K562 (cell line): ENCODE measurements around the gene CSTPP1. TPM values are rescaled to one million over a fixed set of nuclear protein-coding genes. Genes with fewer than 3 reads are reported as not detected.

Source experiments
- ATAC-seq: fragments of 200-7000 bp; cut with Tn5 transposase; 3 replicates; pipeline ENCODE4 v1.9.1; 2020; ENCODE audit warnings: moderate library complexity
- BruUV-seq: library from RNA; stranded (reverse); fragments of 400-500 nt; replicated peaks from 2 replicates; lab custom pipeline; 2021; lab: Mats Ljungman, UMichigan
- CTCF ChIA-PET: fragments of 300-600 bp; formaldehyde crosslinking; extraction: SDS; loops from one replicate; lab custom pipeline; 2021; ENCODE audit warnings: low intra/inter-chr PET ratio; lab: Yijun Ruan, JAX
- POLR2A ChIA-PET: fragments of 300-600, 350-650 bp; sonication (Branson Sonifier 250); formaldehyde crosslinking; extraction: SDS; loops from one replicate; lab custom pipeline; 2021; ENCODE audit warnings: antibody characterized with exemption, inconsistent platforms; lab: Yijun Ruan, JAX
- DNase-seq, 4 experiments: peaks; one replicate each; pipeline versions ENCODE4 v3.0.0 to v3.0.0-alpha.2; 2011 to 2018; ENCODE audit warnings: low spot score in 3 of 4, mixed read lengths in 3 of 4; ENCODE audit errors: extremely low read depth in 1 of 4
- FAIRE-seq: peaks from 2 replicates; lab custom pipeline; 2011; peaks lifted over from hg19 to GRCh38; lab: Jason Lieb, UNC
- H2AFZ ChIP-seq: 2 replicates; pipeline ENCODE4 v1.6.0; 2011; ENCODE audit warnings: low read depth, low read length, control low read depth, inconsistent platforms
- H3K27ac ChIP-seq: fragments of 200-600 bp; 3 replicates; pipeline ENCODE4 v1.8.0; 2011; ENCODE audit warnings: low read depth, mild to moderate bottlenecking, control low read depth, inconsistent platforms, low read length, moderate library complexity, mixed read lengths; ENCODE audit errors: extremely low read depth
- H3K27me3 ChIP-seq, 2 experiments: fragments of 300-600 bp in 1 of 2; 2 replicates in 1 of 2; 3 replicates in 1 of 2; pipeline versions ENCODE4 v1.6.0 to v1.8.0; 2011; ENCODE audit warnings: inconsistent platforms in 2 of 2, low read length in 2 of 2, mild to moderate bottlenecking in 1 of 2, mixed read lengths in 1 of 2, moderate library complexity in 1 of 2; ENCODE audit not compliant: control insufficient read depth in 2 of 2, insufficient read depth in 2 of 2
- H3K36me3 ChIP-seq: fragments of 300-600 bp; 3 replicates; pipeline ENCODE4 v1.8.0; 2011; ENCODE audit warnings: mild to moderate bottlenecking, low read length, inconsistent platforms; ENCODE audit not compliant: control insufficient read depth, insufficient read depth
- H3K4me1 ChIP-seq, 2 experiments: fragments of 200-600 bp in 1 of 2; replicated peaks in 1 of 2; 2 replicates in 1 of 2; 3 replicates in 1 of 2; pipeline versions ENCODE4 v1.5.1 to v1.8.0; 2011; ENCODE audit warnings: inconsistent platforms in 2 of 2, low read length in 2 of 2, mild to moderate bottlenecking in 1 of 2, mixed read lengths in 1 of 2, moderate library complexity in 1 of 2; ENCODE audit not compliant: control insufficient read depth in 2 of 2, insufficient read depth in 2 of 2
- H3K4me2 ChIP-seq: 2 replicates; pipeline ENCODE4 v1.6.1; 2011; ENCODE audit warnings: low read length, control low read depth, inconsistent platforms, mixed read lengths; ENCODE audit not compliant: insufficient read depth
- H3K4me3 ChIP-seq: fragments of 200-600 bp; sonication (generic), shearing (Covaris generic); 2 replicates; pipeline ENCODE4 v1.5.1; 2016; ENCODE audit warnings: control low read depth, inconsistent platforms
- H3K79me2 ChIP-seq: fragments of 200-600 bp; 3 replicates; pipeline ENCODE4 v1.8.0; 2011; ENCODE audit warnings: low read length, inconsistent platforms; ENCODE audit not compliant: control insufficient read depth, insufficient read depth
- H3K9ac ChIP-seq, 2 experiments: 2 replicates each; pipeline versions ENCODE4 v1.6.0 to v1.6.1; 2011; ENCODE audit warnings: low read depth in 2 of 2, low read length in 2 of 2, control low read depth in 1 of 2, inconsistent platforms in 1 of 2, mild to moderate bottlenecking in 1 of 2, mixed read lengths in 1 of 2; ENCODE audit not compliant: insufficient read depth in 1 of 2
- H3K9me1 ChIP-seq: one replicate; pipeline ENCODE4 v1.6.0; 2011; ENCODE audit warnings: inconsistent platforms, mild to moderate bottlenecking, low read length, moderate library complexity; ENCODE audit not compliant: control insufficient read depth, insufficient read depth
- H3K9me3 ChIP-seq: replicated peaks from 2 replicates; pipeline ENCODE4 v1.5.1; 2011; ENCODE audit warnings: low read depth, low read length, inconsistent platforms; ENCODE audit not compliant: control insufficient read depth, insufficient read depth
- H4K20me1 ChIP-seq: replicated peaks from 2 replicates; pipeline ENCODE4 v1.6.1; 2011; ENCODE audit warnings: low read length, inconsistent platforms, mixed read lengths; ENCODE audit not compliant: control insufficient read depth, insufficient read depth
- LARP7 ChIP-seq: fragments of 450-650 bp; IDR thresholded peaks from 2 replicates; pipeline ENCODE4 v1.6.1; 2016
- MTA3 ChIP-seq: fragments of 450-650 bp; formaldehyde crosslinking; IDR thresholded peaks from 2 replicates; pipeline ENCODE4 v1.6.1; 2017; ENCODE audit warnings: mild to moderate bottlenecking, borderline replicate concordance
- U2AF1 ChIP-seq: fragments of 200-400 bp; formaldehyde crosslinking; optimal IDR thresholded peaks from 2 replicates; pipeline ENCODE3; 2017; ENCODE audit warnings: mild to moderate bottlenecking, low read depth, low read length, moderate library complexity
- ZFX ChIP-seq: sonication (generic); formaldehyde crosslinking; IDR thresholded peaks from 2 replicates; pipeline ENCODE4 v1.8.0; 2022; ENCODE audit warnings: mild to moderate bottlenecking, missing genetic modification reagents, moderate library complexity
- WGBS: fragments of 100-300 bp; shearing (Covaris generic); methylation state at CpG from one replicate; pipeline ENCODE4 v1.1.6; 2016; ENCODE audit warnings: low coverage, mixed read lengths; ENCODE audit not compliant: insufficient coverage; ENCODE audit errors: missing lambda C conversion rate; 5-methylcytosine and 5-hydroxymethylcytosine counted together
- in situ Hi-C: fragments of 300-500 bp; cut with MboI; formaldehyde crosslinking; loops from 4 replicates; pipeline ENCODE4 v1.15.0; 2018; ENCODE audit warnings: inconsistent platforms, mixed read lengths
- intact Hi-C: fragments of 100-400 bp; cut with micrococcal nuclease; formaldehyde crosslinking; loops from 2 replicates; pipeline ENCODE4 v1.14.2; 2022
- polyA plus RNA-seq, 8 experiments: library from polyadenylated mRNA; depleted of rRNA in 4 of 8; stranded (reverse) in 5 of 8; unstranded in 3 of 8; fragments of >200 nt; fragmentation: Nextera tagmentation in 2 of 8; fragmentation: Illumina TruSeq in 1 of 8; extraction: Ambion mirVana in 2 of 8; extraction: Trizol in 1 of 8; gene quantifications; 2 replicates each; pipeline versions ENCODE4 v1.2.1 to v1.2.3, GENCODE V29; 2011 to 2014; ENCODE audit warnings: inconsistent platforms in 1 of 8, missing spikeins in 1 of 8
- total RNA-seq, 7 experiments: library from RNA; depleted of rRNA in 6 of 7; stranded (reverse); fragments of >200 nt in 6 of 7; fragmentation: Illumina TruSeq in 2 of 7; extraction: Trizol in 2 of 7; gene quantifications; 2 replicates each; pipeline versions ENCODE4 v1.2.1 to v1.2.3, GENCODE V29; 2011 to 2021; ENCODE audit warnings: low replicate concordance in 1 of 7
- TF ChIP-seq, protein P1 (sequence below): sonication (generic); formaldehyde crosslinking; IDR thresholded peaks from 2 replicates; pipeline ENCODE4 v1.8.0; 2022; ENCODE audit warnings: missing genetic modification reagents, mild to moderate bottlenecking, borderline replicate concordance
- TF ChIP-seq, protein P2 (sequence below): fragments of 250-450 bp; sonication (Bioruptor Pico); IDR thresholded peaks from 2 replicates; pipeline ENCODE4 v1.4.0; 2020

CSTPP1 gene
- total and polyA plus RNA-seq, 9 of the 15 experiments (the other 6 are each of a cell fraction or from before 2014, with no cell fraction given) = 6.5 to 17.8 (median 9.2) TPM

DNA sequence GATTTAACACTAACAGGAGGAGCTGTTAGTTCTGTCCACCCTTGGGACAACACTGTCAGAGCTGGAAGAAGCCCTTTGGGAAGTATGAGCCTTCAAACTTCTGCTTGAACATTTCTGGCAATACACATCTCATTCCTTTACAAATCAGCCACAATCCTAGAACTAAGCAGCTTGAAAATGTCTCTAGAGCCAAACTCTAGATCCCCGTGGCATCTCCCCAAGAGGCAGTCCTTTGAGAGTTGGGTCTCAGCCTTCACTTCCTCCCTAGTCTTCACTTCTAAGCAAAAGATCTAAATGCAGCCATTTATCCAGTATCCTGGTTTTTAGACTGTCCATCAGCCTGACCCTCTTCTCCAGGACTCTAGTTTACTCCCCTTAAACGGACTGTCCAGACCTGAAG, 213.2 kb downstream of the CSTPP1 start (continued):
- TF ChIP-seq U2AF1 = no peak

DNA sequence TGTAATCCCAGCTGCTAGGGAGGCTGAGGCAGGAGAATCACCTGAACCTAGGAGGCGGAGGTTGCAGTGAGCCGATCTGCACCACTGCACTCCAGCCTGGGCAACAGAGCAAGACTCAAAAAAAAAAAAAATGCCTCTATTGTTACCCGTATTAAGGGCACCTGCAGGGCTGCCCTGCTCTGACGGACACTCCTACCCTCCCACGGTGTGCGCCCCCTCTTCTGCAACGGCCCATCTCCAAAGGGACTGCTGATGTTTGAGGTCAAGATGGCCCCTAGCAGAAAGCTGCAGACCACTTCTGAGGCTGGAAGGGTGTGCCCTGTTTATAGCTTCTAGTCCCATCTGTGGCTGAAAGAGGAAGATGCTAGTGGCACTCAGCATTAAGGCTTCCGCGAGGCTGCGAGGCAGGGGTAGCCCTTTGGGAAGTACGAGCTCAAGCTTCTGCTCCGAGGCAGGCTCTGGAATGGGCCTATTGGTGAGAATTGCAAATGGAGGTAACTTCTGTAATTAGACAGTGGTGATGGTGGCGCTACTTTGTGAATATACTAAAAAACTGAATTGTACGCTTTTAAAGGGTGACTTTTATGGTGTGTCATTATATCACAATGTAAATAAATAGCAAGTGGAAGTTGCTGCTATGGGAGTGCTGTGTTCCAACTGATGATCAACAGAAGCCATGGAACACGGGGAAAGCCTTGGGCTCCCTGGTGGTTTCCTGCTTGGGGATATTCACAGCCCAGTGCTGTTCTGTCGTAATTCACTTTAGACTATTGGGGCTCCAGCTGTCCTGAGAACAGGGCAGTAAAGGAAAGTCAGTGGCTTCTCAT, 215.8 kb downstream of the CSTPP1 start:
- H3K9ac ChIP-seq = no peak overlapping the region
- H3K4me3 ChIP-seq = no peak overlapping the region
- no peak overlapping the region for H2AFZ ChIP-seq
- CTCF ChIA-PET = interaction anchor here (3.5 kb wide), 1 partner anchor 262 kb away, joined by 35 read pairs; no protein-coding TSS in a partner anchor
- H3K27ac ChIP-seq = no peak overlapping the region
- no TSS peak for BruUV-seq
- H3K9me1 ChIP-seq = no peaks in the 10 kb centered on the region
- peaks cover 0 to 5% of the 10 kb centered on the region in 2 experiments; a peak in 2 of 5 replicates for H3K4me1 ChIP-seq
- in situ Hi-C loops = no loop called here
- no peaks in the 10 kb centered on the region for H3K36me3 ChIP-seq
- H3K79me2 ChIP-seq = no peaks in the 10 kb centered on the region
- FAIRE-seq = peak; percentile 6
- DNase-seq = no peak
- no peaks in the 10 kb centered on the region for H3K9me3 ChIP-seq
- H3K27me3 ChIP-seq = no peaks in the 10 kb centered on the region
- intact Hi-C loops = loop anchor here (2.0 to 5.0 kb wide), 2 partner anchors 50 to 232 kb away; no protein-coding TSS in a partner anchor
- ATAC-seq = no peak
- POLR2A ChIA-PET = interaction anchor here (0.6 to 2.0 kb wide), 6 partner anchors 8 to 1141 kb away, joined by 3 to 9 read pairs (median 3); no protein-coding TSS in a partner anchor
- peaks cover 14% of the 10 kb centered on the region; the same call in 1 of the 2 replicates for H4K20me1 ChIP-seq
- WGBS = 77% methylated on average over 16 of the region's 16 CpGs
- H3K4me2 ChIP-seq = no peak overlapping the region
- TF ChIP-seq, protein P1, sequence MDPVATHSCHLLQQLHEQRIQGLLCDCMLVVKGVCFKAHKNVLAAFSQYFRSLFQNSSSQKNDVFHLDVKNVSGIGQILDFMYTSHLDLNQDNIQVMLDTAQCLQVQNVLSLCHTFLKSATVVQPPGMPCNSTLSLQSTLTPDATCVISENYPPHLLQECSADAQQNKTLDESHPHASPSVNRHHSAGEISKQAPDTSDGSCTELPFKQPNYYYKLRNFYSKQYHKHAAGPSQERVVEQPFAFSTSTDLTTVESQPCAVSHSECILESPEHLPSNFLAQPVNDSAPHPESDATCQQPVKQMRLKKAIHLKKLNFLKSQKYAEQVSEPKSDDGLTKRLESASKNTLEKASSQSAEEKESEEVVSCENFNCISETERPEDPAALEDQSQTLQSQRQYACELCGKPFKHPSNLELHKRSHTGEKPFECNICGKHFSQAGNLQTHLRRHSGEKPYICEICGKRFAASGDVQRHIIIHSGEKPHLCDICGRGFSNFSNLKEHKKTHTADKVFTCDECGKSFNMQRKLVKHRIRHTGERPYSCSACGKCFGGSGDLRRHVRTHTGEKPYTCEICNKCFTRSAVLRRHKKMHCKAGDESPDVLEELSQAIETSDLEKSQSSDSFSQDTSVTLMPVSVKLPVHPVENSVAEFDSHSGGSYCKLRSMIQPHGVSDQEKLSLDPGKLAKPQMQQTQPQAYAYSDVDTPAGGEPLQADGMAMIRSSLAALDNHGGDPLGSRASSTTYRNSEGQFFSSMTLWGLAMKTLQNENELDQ = no peak
- TF ChIP-seq LARP7 = no peak
- TF ChIP-seq, protein P2, sequence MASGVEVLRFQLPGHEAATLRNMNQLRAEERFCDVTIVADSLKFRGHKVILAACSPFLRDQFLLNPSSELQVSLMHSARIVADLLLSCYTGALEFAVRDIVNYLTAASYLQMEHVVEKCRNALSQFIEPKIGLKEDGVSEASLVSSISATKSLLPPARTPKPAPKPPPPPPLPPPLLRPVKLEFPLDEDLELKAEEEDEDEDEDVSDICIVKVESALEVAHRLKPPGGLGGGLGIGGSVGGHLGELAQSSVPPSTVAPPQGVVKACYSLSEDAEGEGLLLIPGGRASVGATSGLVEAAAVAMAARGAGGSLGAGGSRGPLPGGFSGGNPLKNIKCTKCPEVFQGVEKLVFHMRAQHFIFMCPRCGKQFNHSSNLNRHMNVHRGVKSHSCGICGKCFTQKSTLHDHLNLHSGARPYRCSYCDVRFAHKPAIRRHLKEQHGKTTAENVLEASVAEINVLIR (CRISPR knock-in tag) = no peak
- 0 out of 2 replicates have a peak, but pooled peaks have one; percentile 23 for TF ChIP-seq ZFX (CRISPR knock-in tag)
- no peak for TF ChIP-seq MTA3
